MM.1S (cell line): Measurements from ENCODE around the gene OSBPL1A.

ENCODE experiments used
- DNase-seq: peaks from one replicate; pipeline ENCODE4 v3.0.0-alpha.2; 2015
- H2AFZ ChIP-seq: fragments of 300-600 bp; sonication (generic); 2 replicates; pipeline ENCODE4 v1.6.0; 2016; ENCODE audit warnings: antibody characterized with exemption, low read length
- H3F3A ChIP-seq: fragments of 300-600 bp; sonication (generic); 2 replicates; pipeline ENCODE4 v1.6.1; 2016; ENCODE audit warnings: mild to moderate bottlenecking, antibody characterized with exemption, low read length, moderate library complexity, mixed read lengths; ENCODE audit not compliant: insufficient read depth
- H3K27ac ChIP-seq: fragments of 300-600 bp; sonication (generic); 2 replicates; pipeline ENCODE4 v1.5.1; 2016; ENCODE audit warnings: mild to moderate bottlenecking, low read length
- H3K27me3 ChIP-seq: fragments of 300-600 bp; sonication (generic); replicated peaks from 2 replicates; pipeline ENCODE4 v1.6.0; 2016; ENCODE audit warnings: low read length; ENCODE audit not compliant: insufficient read depth
- H3K36me3 ChIP-seq: fragments of 300-600 bp; sonication (generic); replicated peaks from 2 replicates; pipeline ENCODE4 v1.6.1; 2016; ENCODE audit warnings: mild to moderate bottlenecking, low read length, mixed read lengths; ENCODE audit not compliant: insufficient read depth
- H3K4me1 ChIP-seq: fragments of 300-600 bp; sonication (generic); 2 replicates; pipeline ENCODE4 v1.6.1; 2016; ENCODE audit warnings: low read length, mixed read lengths
- H3K4me2 ChIP-seq: fragments of 300-600 bp; sonication (generic); 2 replicates; pipeline ENCODE4 v1.6.0; 2016; ENCODE audit warnings: low read depth, low read length
- H3K4me3 ChIP-seq: fragments of 300-600 bp; sonication (generic); 2 replicates; pipeline ENCODE4 v1.5.1; 2016; ENCODE audit warnings: low read length, mixed read lengths
- H3K79me2 ChIP-seq: fragments of 300-600 bp; sonication (generic); 2 replicates; pipeline ENCODE4 v1.6.1; 2016; ENCODE audit warnings: mixed run types, low read length, mixed read lengths
- H3K9ac ChIP-seq: fragments of 300-600 bp; sonication (generic); 2 replicates; pipeline ENCODE4 v1.6.1; 2016; ENCODE audit warnings: low read length, mixed read lengths
- H3K9me2 ChIP-seq: fragments of 300-600 bp; sonication (generic); replicated peaks from 2 replicates; pipeline ENCODE4 v1.6.1; 2016; ENCODE audit warnings: mild to moderate bottlenecking, low read length, mixed read lengths; ENCODE audit not compliant: insufficient read depth
- H3K9me3 ChIP-seq: fragments of 300-600 bp; sonication (generic); replicated peaks from 2 replicates; pipeline ENCODE4 v1.6.1; 2016; ENCODE audit warnings: mild to moderate bottlenecking, low read length, mixed read lengths; ENCODE audit not compliant: insufficient read depth
- H4K20me1 ChIP-seq: fragments of 300-600 bp; sonication (generic); 2 replicates; pipeline ENCODE4 v1.6.1; 2016; ENCODE audit warnings: mild to moderate bottlenecking, low read length, moderate library complexity, mixed read lengths; ENCODE audit not compliant: insufficient read depth
- CTCF ChIP-seq: fragments of 300-600 bp; sonication (generic); IDR thresholded peaks from 2 replicates; pipeline ENCODE4 v1.5.1; 2016; ENCODE audit warnings: antibody characterized with exemption, low read length, mixed read lengths
- EZH2 ChIP-seq: fragments of 300-600 bp; sonication (generic); optimal IDR thresholded peaks from 2 replicates; pipeline ENCODE3; 2017; ENCODE audit warnings: low read depth, mild to moderate bottlenecking, antibody characterized with exemption, low read length, mixed read lengths
- EZH2phosphoT487 ChIP-seq: fragments of 300-600 bp; sonication (generic); IDR thresholded peaks from 2 replicates; pipeline ENCODE4 v1.6.1; 2018; ENCODE audit warnings: antibody characterized with exemption, low read length

OSBPL1A gene

GRCh38 chr18:24373328-24373727 lies 24.3 kb downstream of the OSBPL1A start:
- Histone ChIP-seq H3K27ac (no peak overlapping the region), H3F3A (no peaks in the 10 kb centered on the region), H4K20me1 (no peaks in the 10 kb centered on the region), H2AFZ (no peak overlapping the region), H3K36me3 (no peaks in the 10 kb centered on the region), H3K9me2 (no peaks in the 10 kb centered on the region), H3K27me3 (no peaks in the 10 kb centered on the region), H3K4me3 (no peak overlapping the region), H3K9ac (no peak overlapping the region), H3K9me3 (no peaks in the 10 kb centered on the region), H3K4me1 (no peaks in the 10 kb centered on the region), H3K79me2 (no peaks in the 10 kb centered on the region), H3K4me2 (no peak overlapping the region)
- DNase-seq, result no peak
- TF ChIP-seq CTCF (no peak), EZH2phosphoT487 (no peak), EZH2 (no peak)

GRCh38 chr18:24372279-24372872 lies 25.2 kb downstream of the OSBPL1A start:
- Histone ChIP-seq H3K79me2 (no peaks in the 10 kb centered on the region), H3K9me3 (no peaks in the 10 kb centered on the region), H3K9ac (no peak overlapping the region), H3K4me3 (no peak overlapping the region), H3F3A (no peaks in the 10 kb centered on the region), H3K36me3 (no peaks in the 10 kb centered on the region), H3K9me2 (no peaks in the 10 kb centered on the region), H3K27me3 (no peaks in the 10 kb centered on the region), H4K20me1 (no peaks in the 10 kb centered on the region), H3K4me1 (no peaks in the 10 kb centered on the region), H3K4me2 (no peak overlapping the region), H3K27ac (no peak overlapping the region), H2AFZ (no peak overlapping the region)
- DNase-seq, result no peak
- TF ChIP-seq CTCF (no peak), EZH2 (no peak), EZH2phosphoT487 (no peak)

GRCh38 chr18:24370120-24370519 lies 27.5 kb downstream of the OSBPL1A start:
- H4K20me1 ChIP-seq, result no peaks in the 10 kb centered on the region
- no peaks in the 10 kb centered on the region for H3K36me3 ChIP-seq
- H3K27ac ChIP-seq, result no peak overlapping the region
- no peak overlapping the region for H3K4me3 ChIP-seq
- no peaks in the 10 kb centered on the region for H3F3A ChIP-seq
- no peaks in the 10 kb centered on the region for H3K9me3 ChIP-seq
- no peaks in the 10 kb centered on the region for H3K9me2 ChIP-seq
- H3K9ac ChIP-seq, result no peak overlapping the region
- TF ChIP-seq EZH2, result no peak
- TF ChIP-seq EZH2phosphoT487, result no peak
- TF ChIP-seq CTCF, result no peak
- no peaks in the 10 kb centered on the region for H3K79me2 ChIP-seq
- H3K4me1 ChIP-seq, result no peaks in the 10 kb centered on the region
- no peak overlapping the region for H3K4me2 ChIP-seq
- H2AFZ ChIP-seq, result no peak overlapping the region
- no peak for DNase-seq
- H3K27me3 ChIP-seq, result no peaks in the 10 kb centered on the region
